HG02610 (cell line): Measurements from ENCODE around the gene AIMP2.
"Not testable (repeated sequence)": the region's sequence is repeated elsewhere in the genome, so short reads cannot be mapped to it uniquely, and the experiment has no call there.

Source experiments
- ATAC-seq: cut with Tn5 transposase; IDR thresholded peaks from one replicate; pipeline ENCODE4 v1.9.1; 2021; ENCODE audit warnings: mild to moderate bottlenecking, moderate library complexity; ENCODE audit not compliant: unreplicated experiment

The AIMP2 gene

GRCh38 chr7:6026011-6026819 lies 17.1 kb downstream of the AIMP2 start:
- ATAC-seq: peak; percentile 82

- ATAC-seq: peak; percentile 37
These were observed 17.8 kb downstream of the AIMP2 start for GRCh38 chr7:6026820-6027311.

- no peak for ATAC-seq
These were observed 18.8 kb downstream of the AIMP2 start for GRCh38 chr7:6027806-6028365.

- no peak for ATAC-seq
These were observed 19.5 kb downstream of the AIMP2 start for GRCh38 chr7:6028563-6028962.

- ATAC-seq: no peak
These were observed 21.9 kb downstream of the AIMP2 start, which contains the start of gene ANKRD61 for GRCh38 chr7:6030988-6031387. ANKRD61 (plus strand) TSS chr7:6031376; CDS start chr7:6031376, 0 bp downstream.

GRCh38 chr7:6031567-6031966 lies 22.5 kb downstream of the AIMP2 start:
- no peak for ATAC-seq

GRCh38 chr7:6032167-6032566 lies 23.1 kb downstream of the AIMP2 start:
- ATAC-seq: no peak

GRCh38 chr7:6032641-6033040 lies 23.6 kb downstream of the AIMP2 start:
- ATAC-seq: no peak

GRCh38 chr7:6035165-6035564 lies 26.1 kb downstream of the AIMP2 start:
- no peak for ATAC-seq

GRCh38 chr7:6035686-6036085 lies 26.6 kb downstream of the AIMP2 start:
- no peak for ATAC-seq

- no peak for ATAC-seq
These were observed 40.7 kb downstream of the AIMP2 start for GRCh38 chr7:6049780-6050179.

- ATAC-seq: not testable (repeated sequence)
These were observed 42.1 kb downstream of the AIMP2 start for GRCh38 chr7:6051185-6051584.

- ATAC-seq: no peak
These were observed 47.5 kb downstream of the AIMP2 start for GRCh38 chr7:6056616-6057015.

GRCh38 chr7:6057316-6058129 lies 48.5 kb downstream of the AIMP2 start:
- ATAC-seq: no peak

- ATAC-seq: not testable (repeated sequence)
These were observed 50.9 kb downstream of the AIMP2 start for GRCh38 chr7:6059941-6060340.

GRCh38 chr7:6071406-6071805 lies 62.3 kb downstream of the AIMP2 start:
- no peak for ATAC-seq
